ENCODE measurements around the gene CCSAP.

GRCh38 chr1:229334269-229334668 is 8.6 kb downstream of the CCSAP start:
- TF ChIP-seq, protein P1, sequence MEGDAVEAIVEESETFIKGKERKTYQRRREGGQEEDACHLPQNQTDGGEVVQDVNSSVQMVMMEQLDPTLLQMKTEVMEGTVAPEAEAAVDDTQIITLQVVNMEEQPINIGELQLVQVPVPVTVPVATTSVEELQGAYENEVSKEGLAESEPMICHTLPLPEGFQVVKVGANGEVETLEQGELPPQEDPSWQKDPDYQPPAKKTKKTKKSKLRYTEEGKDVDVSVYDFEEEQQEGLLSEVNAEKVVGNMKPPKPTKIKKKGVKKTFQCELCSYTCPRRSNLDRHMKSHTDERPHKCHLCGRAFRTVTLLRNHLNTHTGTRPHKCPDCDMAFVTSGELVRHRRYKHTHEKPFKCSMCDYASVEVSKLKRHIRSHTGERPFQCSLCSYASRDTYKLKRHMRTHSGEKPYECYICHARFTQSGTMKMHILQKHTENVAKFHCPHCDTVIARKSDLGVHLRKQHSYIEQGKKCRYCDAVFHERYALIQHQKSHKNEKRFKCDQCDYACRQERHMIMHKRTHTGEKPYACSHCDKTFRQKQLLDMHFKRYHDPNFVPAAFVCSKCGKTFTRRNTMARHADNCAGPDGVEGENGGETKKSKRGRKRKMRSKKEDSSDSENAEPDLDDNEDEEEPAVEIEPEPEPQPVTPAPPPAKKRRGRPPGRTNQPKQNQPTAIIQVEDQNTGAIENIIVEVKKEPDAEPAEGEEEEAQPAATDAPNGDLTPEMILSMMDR (conservative IDR thresholded peaks at IDR 0.05 in 1 of 2, IDR thresholded peaks at IDR 0.05 in 1 of 2; ENCODE audit: low read depth in 1 of 2, low read length in 2 of 2): no peak
- TF ChIP-seq EZH2 (IDR thresholded peaks at IDR 0.05; ENCODE audit: low read length, missing control alignments): no peak

Data from fibroblast of lung (primary cell).